C4-2B (cell line): ENCODE measurements around the gene SYNPR.

ENCODE experiments used
- H3K27ac ChIP-seq: fragments of 450-650 bp; 2 replicates; pipeline ENCODE4 v1.5.1; 2017
- ZFX ChIP-seq: fragments of 450-650 bp; IDR thresholded peaks from 2 replicates; pipeline ENCODE4 v1.6.1; 2017
- TF ChIP-seq, protein P1 (sequence below): fragments of 450-650 bp; conservative IDR thresholded peaks from 2 replicates; pipeline ENCODE4 v1.5.1; 2017; ENCODE audit warnings: mild to moderate bottlenecking

The SYNPR gene

DNA sequence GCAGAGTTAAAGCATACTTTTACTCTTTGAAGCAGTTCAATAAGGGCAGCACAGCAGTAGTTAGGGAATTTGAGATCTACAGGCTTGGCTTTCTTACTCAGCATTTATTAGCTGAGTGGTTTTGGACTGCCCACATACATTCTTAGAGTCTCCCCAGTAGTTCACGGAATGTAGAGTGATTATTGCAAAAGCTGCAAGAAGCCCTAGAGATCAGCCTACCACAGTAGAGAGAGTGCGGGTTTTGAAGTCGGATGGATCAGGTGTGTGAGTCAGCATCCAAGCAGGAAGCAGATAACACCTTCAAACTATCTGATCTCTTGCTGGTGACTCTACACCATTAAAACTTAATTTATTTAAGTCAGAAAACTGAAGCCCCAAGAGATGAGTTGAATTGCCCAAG is 171.9 kb downstream of the SYNPR start:
- no peak overlapping the region for H3K27ac ChIP-seq
- no peak for TF ChIP-seq ZFX
- TF ChIP-seq, protein P1, sequence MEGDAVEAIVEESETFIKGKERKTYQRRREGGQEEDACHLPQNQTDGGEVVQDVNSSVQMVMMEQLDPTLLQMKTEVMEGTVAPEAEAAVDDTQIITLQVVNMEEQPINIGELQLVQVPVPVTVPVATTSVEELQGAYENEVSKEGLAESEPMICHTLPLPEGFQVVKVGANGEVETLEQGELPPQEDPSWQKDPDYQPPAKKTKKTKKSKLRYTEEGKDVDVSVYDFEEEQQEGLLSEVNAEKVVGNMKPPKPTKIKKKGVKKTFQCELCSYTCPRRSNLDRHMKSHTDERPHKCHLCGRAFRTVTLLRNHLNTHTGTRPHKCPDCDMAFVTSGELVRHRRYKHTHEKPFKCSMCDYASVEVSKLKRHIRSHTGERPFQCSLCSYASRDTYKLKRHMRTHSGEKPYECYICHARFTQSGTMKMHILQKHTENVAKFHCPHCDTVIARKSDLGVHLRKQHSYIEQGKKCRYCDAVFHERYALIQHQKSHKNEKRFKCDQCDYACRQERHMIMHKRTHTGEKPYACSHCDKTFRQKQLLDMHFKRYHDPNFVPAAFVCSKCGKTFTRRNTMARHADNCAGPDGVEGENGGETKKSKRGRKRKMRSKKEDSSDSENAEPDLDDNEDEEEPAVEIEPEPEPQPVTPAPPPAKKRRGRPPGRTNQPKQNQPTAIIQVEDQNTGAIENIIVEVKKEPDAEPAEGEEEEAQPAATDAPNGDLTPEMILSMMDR, result no peak

DNA sequence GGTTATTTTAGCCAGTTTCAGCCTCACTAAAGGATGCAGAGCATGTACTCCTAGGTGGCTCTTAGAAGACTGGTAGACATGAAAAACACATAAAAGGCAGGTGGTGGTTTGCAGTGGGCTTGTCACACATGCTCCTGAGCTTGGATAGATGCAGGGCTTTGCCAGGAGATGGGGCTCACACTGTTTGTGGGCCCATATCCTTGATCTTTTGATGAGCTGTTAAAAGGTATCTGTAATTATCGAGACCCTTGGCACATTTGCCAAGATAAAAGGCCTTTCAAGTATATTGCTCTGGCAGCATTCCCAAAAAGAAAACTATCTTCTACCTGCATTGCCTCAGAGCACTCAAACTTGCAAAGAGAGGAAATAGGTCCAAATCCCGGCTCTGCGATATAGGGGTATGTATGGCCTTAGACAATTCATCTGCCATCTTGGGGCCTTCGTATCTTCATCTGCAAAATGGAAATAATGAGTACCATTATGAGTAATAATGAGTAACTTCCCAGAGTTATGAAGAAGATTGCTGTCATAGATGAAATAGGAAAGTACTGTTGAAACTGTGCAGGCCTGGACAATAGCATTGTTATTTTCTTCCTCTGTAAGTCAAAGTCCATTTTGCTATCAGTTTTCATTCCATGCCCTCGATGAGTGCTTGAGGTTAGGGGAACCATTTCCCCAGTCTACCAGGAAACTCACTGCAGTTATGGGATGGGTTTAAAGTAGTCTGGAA is 172.7 kb downstream of the SYNPR start:
- TF ChIP-seq ZFX, result no peak
- TF ChIP-seq, protein P1, result no peak
- no peak overlapping the region for H3K27ac ChIP-seq

DNA sequence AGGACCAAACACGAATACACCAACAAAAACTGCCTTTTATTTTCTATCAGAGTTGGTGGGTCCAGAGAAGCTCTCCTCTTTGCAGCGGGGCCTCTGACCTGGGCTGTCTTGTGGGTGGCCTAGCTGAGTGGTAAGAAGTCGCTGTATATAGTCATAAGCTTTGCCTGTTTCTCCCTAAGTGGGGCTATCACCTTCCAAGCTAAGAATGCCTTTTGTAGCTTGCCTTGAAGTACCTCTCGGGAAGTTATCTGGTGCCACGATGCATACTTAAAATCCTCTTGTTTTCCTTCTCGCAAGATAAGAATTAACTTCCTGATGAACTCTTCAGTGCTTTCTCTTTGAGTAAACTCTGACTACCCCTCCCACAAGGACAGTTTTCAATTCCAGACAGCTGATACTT is 178.8 kb downstream of the SYNPR start:
- TF ChIP-seq ZFX, result no peak
- TF ChIP-seq, protein P1, result no peak
- no peak overlapping the region for H3K27ac ChIP-seq

DNA sequence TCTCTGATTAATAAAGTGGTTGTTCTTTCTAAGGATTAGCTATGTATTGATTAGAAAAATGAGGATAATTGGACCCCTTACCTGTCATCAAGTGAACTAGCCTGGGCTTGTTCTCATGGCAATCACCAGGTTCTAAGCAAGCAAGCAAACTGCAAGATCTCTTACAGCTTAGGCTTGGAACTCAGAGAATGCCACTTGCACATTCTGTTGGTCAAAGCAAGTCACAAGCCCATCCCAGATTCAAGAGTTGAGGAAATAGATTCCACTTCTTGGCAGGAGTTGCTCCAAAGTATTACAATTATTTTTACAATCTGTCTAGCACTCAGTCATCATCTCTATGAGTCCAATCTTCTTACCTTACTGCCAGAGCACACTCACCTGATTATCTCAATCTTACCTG is 180.3 kb downstream of the SYNPR start:
- H3K27ac ChIP-seq, result no peak overlapping the region
- TF ChIP-seq, protein P1, result no peak
- TF ChIP-seq ZFX, result no peak

DNA sequence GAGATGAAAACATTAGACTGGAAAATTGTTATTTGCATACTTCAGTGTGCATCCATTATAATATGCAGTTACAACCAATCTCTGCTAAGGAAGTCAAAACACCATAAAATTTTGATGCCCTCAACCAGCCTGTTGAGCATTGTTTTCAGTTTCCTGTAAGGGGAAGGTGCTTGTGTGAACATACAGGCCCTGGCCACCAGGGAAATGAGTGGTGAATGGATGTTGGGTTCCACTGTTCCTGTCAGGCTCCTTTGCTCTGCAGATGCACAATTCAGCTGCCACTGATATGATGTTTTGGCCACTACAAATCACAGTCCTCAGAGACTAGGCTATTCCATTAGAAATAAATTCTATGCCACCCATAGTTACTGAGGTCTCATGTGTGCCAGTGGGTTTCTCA is 184.6 kb downstream of the SYNPR start:
- no peak overlapping the region for H3K27ac ChIP-seq
- TF ChIP-seq, protein P1, result no peak
- no peak for TF ChIP-seq ZFX

DNA sequence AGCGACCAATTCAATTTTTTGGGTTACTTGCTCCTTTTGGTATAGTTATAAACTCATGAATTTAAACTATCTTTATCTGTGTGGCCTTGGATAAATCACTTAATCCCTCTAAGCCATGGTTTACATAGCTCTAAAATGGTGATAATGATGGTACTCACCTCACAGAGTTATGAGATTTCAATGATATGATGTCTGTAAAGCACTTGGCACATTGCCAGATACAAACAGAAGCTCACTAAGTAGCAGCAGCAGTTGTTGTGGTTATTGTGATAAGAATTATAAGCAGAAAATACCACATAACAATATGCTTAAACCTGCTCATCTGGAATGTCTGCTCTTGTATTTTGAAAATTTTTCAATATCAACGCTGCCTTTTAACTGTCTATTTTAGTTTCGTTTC is 189.3 kb downstream of the SYNPR start:
- H3K27ac ChIP-seq, result no peak overlapping the region
- no peak for TF ChIP-seq ZFX
- TF ChIP-seq, protein P1, result no peak

DNA sequence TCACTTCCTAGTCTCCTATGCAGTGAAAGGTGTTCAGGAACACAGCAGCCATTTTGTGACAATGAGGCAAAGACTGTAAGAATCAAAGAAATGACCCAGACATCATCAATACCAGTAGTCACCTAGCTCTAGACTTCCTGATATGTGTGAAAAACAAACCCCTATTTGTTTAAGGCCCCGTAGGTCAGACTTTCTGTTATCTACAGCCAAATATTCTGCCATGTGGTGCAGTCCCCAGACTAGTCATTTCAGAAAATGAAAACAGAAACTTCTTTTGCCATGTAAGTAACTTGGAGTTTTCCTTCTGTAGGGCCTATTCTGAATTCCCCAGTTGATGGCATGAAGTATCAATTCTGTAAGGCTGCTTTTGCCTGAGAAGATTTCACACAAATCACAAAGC is 192.6 kb downstream of the SYNPR start:
- no peak overlapping the region for H3K27ac ChIP-seq
- no peak for TF ChIP-seq ZFX
- TF ChIP-seq, protein P1, result no peak
